Medulla oblongata (tissue), 1 donor: Measurements from ENCODE around the gene DYNLT5.
"Not testable (repeated sequence)": the region's sequence is repeated elsewhere in the genome, so short reads cannot be mapped to it uniquely, and the experiment has no call there.

Experiments
- DNase-seq: peaks from one replicate; pipeline ENCODE4 v3.0.0-alpha.2; 2015; ENCODE audit errors: extremely low spot score

DYNLT5 gene

GRCh38 chr1:66752000-66752592 is at the start of gene DYNLT5:
DYNLT5 (plus strand) TSS chr1:66752459; CDS start chr1:66754659, 2,200 bp downstream.
- peak; percentile 64 for DNase-seq

DNA sequence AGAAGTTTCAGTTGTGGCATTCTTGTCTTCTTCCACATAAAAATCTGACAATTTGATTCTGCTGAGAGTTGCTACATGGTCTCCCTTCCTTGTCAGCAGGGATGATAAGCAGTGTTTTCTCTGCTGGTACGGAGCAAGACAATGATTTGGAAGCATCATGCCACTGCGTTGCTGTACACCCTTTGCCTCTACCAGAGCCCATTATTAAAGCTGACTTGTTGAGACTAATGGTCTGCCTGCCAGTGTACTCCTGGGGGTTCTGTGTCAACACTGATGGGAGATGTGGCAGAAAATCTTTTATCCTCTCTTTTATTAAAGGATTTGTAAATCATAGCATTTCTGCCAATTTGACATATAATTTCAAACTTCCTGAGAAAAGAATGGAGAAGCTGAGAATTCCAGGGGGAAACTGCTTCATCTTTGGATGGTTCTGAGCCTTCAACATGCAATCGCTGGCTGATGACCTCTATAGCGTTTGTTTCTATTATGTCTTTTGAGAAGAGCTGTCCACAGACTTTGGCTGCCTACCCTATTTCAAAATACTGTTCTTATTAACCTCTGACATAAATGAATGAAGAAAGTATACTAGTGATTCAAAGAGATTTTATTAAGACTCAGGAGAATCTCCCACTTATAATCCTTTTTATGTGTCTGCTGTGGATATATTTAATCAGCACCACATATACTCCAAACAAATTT is 47.9 kb upstream of the DYNLT5 start:
- no peak for DNase-seq

- DNase-seq: no peak
Measured at GRCh38 chr1:66705110-66705509, 47.1 kb upstream of the DYNLT5 start.

DNA sequence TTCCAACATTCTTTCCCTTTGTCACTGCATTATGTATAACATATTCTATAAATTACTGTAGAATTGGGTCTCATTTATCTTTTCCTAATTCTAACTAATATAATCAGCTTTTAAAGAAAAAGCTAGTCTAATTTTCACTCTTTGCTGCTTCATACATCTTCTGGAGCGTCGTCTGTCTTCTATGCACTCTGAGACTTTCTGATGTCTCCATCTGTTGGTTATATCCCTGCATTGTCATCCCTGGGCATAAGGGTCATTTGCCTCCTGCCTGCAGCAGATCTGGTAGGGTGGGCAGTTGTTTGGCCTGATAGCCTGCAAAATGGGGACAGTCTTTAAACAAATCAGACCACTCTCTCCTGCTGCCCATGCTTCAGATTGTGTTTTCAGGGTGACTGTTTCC is 40.8 kb upstream of the DYNLT5 start:
- peak; percentile 37 for DNase-seq

GRCh38 chr1:66712839-66713238 is 39.4 kb upstream of the DYNLT5 start:
- DNase-seq: no peak

DNA sequence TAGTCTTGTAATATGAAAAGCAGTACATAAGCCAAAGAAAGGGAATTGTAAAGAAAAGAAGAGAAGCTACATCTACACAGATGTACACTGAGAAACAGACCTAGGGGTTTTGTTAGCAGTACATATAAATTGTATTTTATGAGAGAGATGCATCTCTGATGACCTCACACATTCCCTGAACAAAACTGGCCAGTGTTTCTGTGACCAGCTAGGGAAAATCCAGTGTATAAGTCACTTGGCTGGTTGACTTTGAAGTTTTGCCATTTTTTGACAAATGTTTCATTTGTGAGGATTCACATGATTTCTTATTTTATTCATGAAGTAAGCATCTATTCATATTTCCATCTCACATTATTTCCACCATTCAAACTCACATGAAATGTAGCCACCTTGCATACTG is 28.3 kb upstream of the DYNLT5 start:
- peak; percentile 11 for DNase-seq

- DNase-seq: peak; percentile 82
Measured at GRCh38 chr1:66725885-66726665, 26.2 kb upstream of the DYNLT5 start.

GRCh38 chr1:66728021-66728420 is 24.2 kb upstream of the DYNLT5 start:
- no peak for DNase-seq

DNA sequence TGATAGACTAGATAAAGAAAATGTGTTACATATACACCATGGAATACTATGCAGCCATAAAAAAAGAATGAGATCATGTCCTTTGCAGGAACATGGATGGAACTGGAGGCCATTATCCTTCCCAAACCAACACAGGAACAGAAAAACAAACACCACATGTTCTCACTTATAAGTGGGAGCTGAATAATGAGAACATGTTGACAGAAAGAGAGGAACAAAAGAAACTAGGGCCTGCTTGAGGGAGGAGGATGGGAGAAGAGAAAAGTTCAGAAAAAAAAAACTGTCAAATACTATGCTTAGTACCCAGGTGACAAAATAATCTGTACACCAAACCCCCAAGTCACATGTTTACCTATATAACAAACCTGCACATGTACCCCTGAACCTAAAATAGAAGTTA is 23.5 kb upstream of the DYNLT5 start:
- not testable (repeated sequence) for DNase-seq

GRCh38 chr1:66729119-66729518 is 23.1 kb upstream of the DYNLT5 start:
- DNase-seq: no peak

DNA sequence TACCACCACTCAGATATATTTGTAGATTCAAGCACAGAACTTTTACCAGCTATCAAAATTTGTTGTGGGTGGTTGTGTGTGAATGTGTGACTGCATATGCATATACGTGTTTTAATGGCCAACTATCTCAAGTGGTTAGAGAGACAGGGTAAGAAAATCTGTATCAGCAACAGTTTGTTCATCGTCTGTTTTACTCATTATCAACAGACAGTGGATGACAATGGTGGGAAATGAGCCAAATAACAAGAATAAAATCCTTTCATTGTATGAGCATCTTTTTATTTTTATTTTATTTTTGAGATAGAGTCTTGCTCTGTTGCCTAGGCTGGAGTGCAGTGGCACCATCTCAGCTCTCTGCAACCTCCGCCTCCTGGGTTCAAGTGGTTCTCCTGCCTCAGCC is 22.7 kb upstream of the DYNLT5 start:
- DNase-seq: no peak

DNA sequence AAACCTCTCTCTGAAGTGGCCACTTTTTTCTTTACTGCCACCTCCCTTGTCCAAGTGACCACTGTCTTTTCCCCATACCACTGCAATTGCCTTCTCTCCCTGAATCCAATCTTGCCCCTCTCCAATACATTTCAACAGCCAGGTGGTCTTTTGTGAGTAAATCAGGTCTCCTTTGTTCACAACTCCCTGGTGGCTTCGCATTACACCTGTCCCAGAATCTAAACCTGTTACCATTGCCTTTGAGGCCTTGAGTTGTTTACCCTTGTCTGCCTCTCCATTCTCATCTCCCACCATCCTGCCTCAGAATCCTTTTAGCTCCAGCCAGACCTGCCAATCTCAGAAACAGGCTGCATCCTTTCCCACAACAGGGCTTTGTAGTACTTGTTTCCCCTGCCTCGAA is 21.8 kb upstream of the DYNLT5 start:
- no peak for DNase-seq

DNA sequence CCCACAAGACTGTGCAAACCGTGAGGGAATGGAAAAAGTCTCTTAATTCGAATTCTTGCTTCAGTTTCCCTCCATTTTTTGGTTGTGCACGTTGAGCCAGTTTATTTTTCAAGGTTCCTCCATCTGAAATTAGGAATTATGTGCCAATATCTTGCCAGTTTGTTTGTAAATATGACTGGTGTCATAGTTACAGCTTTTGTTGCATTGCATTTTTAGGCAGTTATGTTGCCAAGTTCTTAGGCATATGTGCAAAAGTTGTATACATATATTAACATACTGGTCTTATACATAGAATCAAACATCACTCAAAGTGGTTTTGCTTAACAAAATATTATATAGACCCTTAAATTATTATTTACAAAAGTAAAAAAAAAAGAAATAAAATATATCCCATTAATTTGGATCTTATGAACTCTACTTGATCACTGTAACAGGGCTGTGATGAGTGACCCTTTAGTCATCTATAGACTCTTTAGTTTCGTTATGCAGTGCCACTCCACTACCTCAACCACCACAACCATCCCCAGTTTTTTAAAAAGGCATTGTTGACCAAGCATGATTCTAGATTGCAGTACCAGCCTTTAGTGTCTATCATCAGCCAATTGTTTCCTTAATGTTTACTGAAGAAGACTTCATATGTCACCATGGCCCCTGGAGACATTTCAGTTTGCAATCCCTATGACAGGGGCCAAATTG is 20.9 kb upstream of the DYNLT5 start:
- no peak for DNase-seq

GRCh38 chr1:66732407-66733166 is 19.7 kb upstream of the DYNLT5 start:
- peak; percentile 9 for DNase-seq

DNA sequence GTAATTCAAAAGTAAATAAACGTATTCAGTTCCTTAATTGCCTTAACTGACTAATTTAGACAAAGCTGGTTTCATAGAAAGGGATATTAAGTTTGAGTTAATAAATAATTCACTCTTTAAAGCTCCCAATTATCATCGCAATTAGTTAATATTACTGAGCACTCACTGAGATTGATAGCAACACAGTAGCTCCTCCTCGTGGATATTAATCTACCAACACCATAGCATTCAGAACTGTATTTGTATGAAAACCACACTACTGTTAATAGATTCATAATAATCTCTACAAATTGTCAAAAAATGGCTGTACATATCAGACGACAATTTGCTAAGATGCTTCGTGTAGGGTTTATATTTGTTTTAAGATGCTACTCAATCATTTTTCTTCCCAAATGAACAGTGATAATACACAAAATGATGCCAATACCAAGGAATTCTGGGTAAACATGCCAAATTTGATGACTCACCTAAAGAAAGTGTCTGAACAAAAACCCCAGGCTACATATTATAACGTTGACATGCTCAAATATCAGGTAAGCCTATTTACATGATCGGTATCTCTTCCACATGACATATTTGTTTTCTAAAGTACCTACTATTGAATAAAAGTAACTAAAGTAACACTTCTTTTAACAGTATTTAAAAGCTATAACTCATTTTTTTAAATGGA is 18.8 kb upstream of the DYNLT5 start:
- no peak for DNase-seq

- not testable (repeated sequence) for DNase-seq
Measured at GRCh38 chr1:66734531-66734930, 17.7 kb upstream of the DYNLT5 start.

DNA sequence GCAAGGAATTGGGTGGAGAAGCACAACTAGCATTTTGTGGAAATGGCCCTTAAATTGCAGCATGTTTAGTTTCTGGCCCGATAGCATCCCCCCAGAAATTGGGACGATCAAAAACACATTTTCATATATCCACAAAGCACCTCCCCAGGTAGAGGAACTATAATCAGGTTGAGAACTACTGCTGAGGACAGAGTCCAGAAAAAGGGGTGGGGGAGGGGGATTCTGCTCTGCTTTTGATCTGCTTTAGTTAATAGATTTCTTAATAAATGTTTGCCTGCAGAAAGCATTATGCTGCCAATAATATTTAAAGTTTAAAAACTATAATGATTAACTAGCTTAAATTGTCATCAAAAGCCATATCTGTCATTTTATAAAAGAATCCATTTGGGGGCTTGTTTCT is 14.4 kb upstream of the DYNLT5 start:
- no peak for DNase-seq

DNA sequence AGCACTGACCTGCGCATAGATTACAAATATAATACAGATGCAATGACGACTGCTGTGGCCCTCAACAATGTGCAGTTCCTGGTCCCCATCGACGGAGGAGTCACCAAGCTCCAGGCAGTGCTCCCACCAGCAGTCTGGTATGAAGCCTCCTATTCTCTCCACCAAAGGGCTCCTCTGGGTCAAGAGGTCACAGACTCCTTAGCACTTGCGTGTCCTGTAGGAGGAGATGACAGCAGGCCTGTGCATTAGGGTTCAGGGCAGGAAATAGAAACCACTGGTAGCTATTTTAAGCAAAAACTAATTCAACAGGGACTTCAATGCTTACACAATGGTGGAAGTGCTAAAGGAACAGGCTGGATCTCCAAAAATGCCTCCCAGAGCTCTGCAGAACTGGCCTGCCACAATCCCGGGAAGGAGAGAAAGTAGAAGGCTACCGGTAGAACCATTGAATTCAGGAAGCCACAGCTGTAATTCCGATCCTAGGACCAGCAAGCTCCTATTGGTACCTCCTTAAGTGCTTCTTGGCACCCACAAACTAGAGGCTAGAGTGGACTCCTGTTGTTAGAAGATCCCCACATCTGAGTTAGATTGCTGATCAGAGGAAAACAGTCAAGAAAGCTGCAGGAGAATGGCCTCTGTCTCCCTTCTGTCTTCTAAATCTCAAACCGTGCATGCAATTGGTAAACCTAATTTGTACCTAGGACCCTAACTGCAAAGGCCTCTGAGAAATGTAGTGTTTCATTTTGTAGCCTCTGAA is 12.7 kb upstream of the DYNLT5 start:
- DNase-seq: no peak

DNA sequence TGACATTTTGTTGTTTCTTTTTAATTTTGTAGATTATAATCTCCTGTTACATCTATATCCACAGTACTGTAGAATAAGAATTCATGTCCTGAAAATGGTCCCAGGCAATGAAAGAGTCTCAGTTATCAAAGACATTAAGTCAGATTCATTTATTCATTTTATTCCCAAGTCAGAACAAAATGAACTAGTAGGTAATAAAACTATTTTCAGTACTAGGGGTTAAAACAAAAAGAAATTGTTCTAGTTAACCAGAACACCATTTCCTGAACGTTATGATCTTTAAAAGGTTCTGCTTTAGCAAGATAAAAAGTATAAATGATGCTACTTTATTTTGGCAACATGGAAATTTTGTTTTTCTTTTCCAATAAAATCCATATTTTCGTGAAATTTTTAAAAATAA is 6.8 kb upstream of the DYNLT5 start:
- DNase-seq: no peak

DNA sequence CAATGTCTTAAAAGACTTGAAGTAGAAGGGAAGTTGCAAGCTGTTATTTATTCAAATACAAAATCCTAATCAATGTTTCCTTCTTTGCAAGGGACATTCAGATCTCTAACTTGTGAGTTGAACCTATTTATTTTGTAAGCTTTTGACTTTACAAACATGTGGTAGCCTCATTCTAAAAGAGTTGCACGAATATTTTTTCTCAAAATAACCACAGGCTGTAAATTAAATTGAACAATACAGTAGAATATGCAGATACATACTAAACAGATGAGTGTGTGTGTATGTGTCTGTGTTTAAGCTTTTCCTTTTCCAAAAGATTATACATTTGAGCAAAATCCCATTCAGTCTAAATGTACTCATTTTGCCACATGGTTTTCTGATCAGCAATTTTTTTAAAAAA is 4.8 kb upstream of the DYNLT5 start:
- no peak for DNase-seq
